ENCODE measurements around the gene NTM. TPM values are rescaled to one million over a fixed set of nuclear protein-coding genes. Genes with fewer than 3 reads are reported as not detected.
A peak's percentile ranks its signal among the peaks of the same experiment; 100 is the strongest.

NTM gene
- total RNA-seq, 1 donor from 2014 or later, result 92.1 TPM

GRCh38 chr11:131506348-131506747, 135.9 kb downstream of the NTM start:
- H3K27me3 Mint-ChIP-seq (ENCODE audit: low read depth), result peaks cover 38% of the 10 kb centered on the region
- peaks cover 3% of the 10 kb centered on the region for H3K9me3 Mint-ChIP-seq (ENCODE audit: low read depth)
- H3K36me3 Mint-ChIP-seq (ENCODE audit: low read depth), result peaks cover 2% of the 10 kb centered on the region
- peaks cover 8% of the 10 kb centered on the region for H3K4me1 Mint-ChIP-seq (ENCODE audit: low read depth)
- DNase-seq (ENCODE audit: low spot score), result no peak
- H3K4me3 Mint-ChIP-seq (ENCODE audit: unreplicated experiment), result no peak overlapping the region
- H3K27ac Mint-ChIP-seq (ENCODE audit: unreplicated experiment), result no peak overlapping the region
- no peak for TF ChIP-seq CTCF (IDR thresholded peaks at IDR 0.05)

GRCh38 chr11:131510662-131511061, 140.2 kb downstream of the NTM start:
- Mint-ChIP-seq H3K9me3 (ENCODE audit: low read depth) (peaks cover 3% of the 10 kb centered on the region), H3K27ac (ENCODE audit: unreplicated experiment) (no peak overlapping the region), H3K27me3 (ENCODE audit: low read depth) (peaks cover 19% of the 10 kb centered on the region), H3K4me3 (ENCODE audit: unreplicated experiment) (no peak overlapping the region), H3K4me1 (ENCODE audit: low read depth) (no peaks in the 10 kb centered on the region), H3K36me3 (ENCODE audit: low read depth) (peaks cover 2% of the 10 kb centered on the region)
- DNase-seq (ENCODE audit: low spot score), result no peak
- TF ChIP-seq CTCF (IDR thresholded peaks at IDR 0.05), result no peak

- Mint-ChIP-seq H3K4me1 (ENCODE audit: low read depth) (no peaks in the 10 kb centered on the region), H3K36me3 (ENCODE audit: low read depth) (peaks cover 2% of the 10 kb centered on the region), H3K4me3 (ENCODE audit: unreplicated experiment) (no peak overlapping the region), H3K27me3 (ENCODE audit: low read depth) (peaks cover 19% of the 10 kb centered on the region), H3K27ac (ENCODE audit: unreplicated experiment) (no peak overlapping the region), H3K9me3 (ENCODE audit: low read depth) (peaks cover 3% of the 10 kb centered on the region)
- TF ChIP-seq CTCF (IDR thresholded peaks at IDR 0.05), result peak; percentile 77
- DNase-seq (ENCODE audit: low spot score), result no peak
Observed at GRCh38 chr11:131511794-131512193, 141.4 kb downstream of the NTM start.

- H3K4me3 Mint-ChIP-seq (ENCODE audit: unreplicated experiment), result no peak overlapping the region
- peaks cover 3% of the 10 kb centered on the region for H3K9me3 Mint-ChIP-seq (ENCODE audit: low read depth)
- H3K4me1 Mint-ChIP-seq (ENCODE audit: low read depth), result no peaks in the 10 kb centered on the region
- H3K27me3 Mint-ChIP-seq (ENCODE audit: low read depth), result peaks cover 19% of the 10 kb centered on the region
- peaks cover 2% of the 10 kb centered on the region for H3K36me3 Mint-ChIP-seq (ENCODE audit: low read depth)
- DNase-seq (ENCODE audit: low spot score), result no peak
- H3K27ac Mint-ChIP-seq (ENCODE audit: unreplicated experiment), result no peak overlapping the region
- TF ChIP-seq CTCF (IDR thresholded peaks at IDR 0.05), result no peak
Observed at GRCh38 chr11:131512228-131512627, 141.8 kb downstream of the NTM start.

DNA sequence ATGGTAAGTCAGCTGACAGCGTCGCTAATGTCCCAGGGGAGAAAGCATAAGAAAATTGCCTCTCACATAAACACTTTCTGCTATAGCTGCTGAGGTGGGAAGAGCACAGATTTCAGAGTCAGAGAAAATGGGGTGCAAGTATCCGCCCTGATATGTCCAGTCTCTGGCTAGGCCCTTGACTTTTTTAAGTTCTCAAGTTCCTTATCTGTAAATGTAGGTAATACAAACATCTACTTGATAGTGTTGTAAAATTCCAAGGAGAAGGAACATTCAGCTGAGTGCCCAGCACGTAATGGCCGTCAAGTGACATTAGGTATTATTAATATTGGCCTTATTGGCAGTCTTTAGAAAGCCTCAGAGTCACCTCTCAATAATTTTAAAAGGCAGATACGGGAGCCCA, 143.6 kb downstream of the NTM start:
- Mint-ChIP-seq H3K27ac (ENCODE audit: unreplicated experiment) (no peak overlapping the region), H3K36me3 (ENCODE audit: low read depth) (peaks cover 2% of the 10 kb centered on the region)

More for the DNA sequence above, 143.6 kb downstream of the NTM start:
- DNase-seq (ENCODE audit: low spot score), result no peak
- peaks cover 3% of the 10 kb centered on the region for H3K9me3 Mint-ChIP-seq (ENCODE audit: low read depth)
- H3K4me3 Mint-ChIP-seq (ENCODE audit: unreplicated experiment), result no peak overlapping the region
- no peaks in the 10 kb centered on the region for H3K4me1 Mint-ChIP-seq (ENCODE audit: low read depth)
- TF ChIP-seq CTCF (IDR thresholded peaks at IDR 0.05), result no peak
- peaks cover 21% of the 10 kb centered on the region for H3K27me3 Mint-ChIP-seq (ENCODE audit: low read depth)
